Measurements from ENCODE around the gene FHIT.
"Not testable (repeated sequence)": the region's sequence is repeated elsewhere in the genome, so short reads cannot be mapped to it uniquely, and the experiment has no call there.

Gene FHIT

GRCh38 chr3:60898321-60898720, 352.9 kb downstream of the FHIT start:
- ChIA-PET CTCF (no interaction called here), POLR2A (ENCODE audit: low non-redundant PET) (no interaction called here)

GRCh38 chr3:60893946-60894345, 357.3 kb downstream of the FHIT start:
- ChIA-PET CTCF (interaction anchor here (0.6 kb wide), 1 partner anchor 1568 kb away, joined by 4 read pairs; no protein-coding TSS in a partner anchor), POLR2A (ENCODE audit: low non-redundant PET) (no interaction called here)
- no peak for TF ChIP-seq CTCF (conservative IDR thresholded peaks at IDR 0.05; ENCODE audit: low read depth)
- H3K27ac ChIP-seq = no peak overlapping the region
- no peak for DNase-seq (ENCODE audit: low spot score)

More at GRCh38 chr3:60898321-60898720, 352.9 kb downstream of the FHIT start:
- no peak for TF ChIP-seq CTCF (conservative IDR thresholded peaks at IDR 0.05; ENCODE audit: low read depth)
- no peak overlapping the region for H3K27ac ChIP-seq
- no peak for DNase-seq (ENCODE audit: low spot score)

GRCh38 chr3:60890226-60890625, 361.0 kb downstream of the FHIT start:
- H3K27ac ChIP-seq = no peak overlapping the region
- CTCF ChIA-PET = no interaction called here
- POLR2A ChIA-PET (ENCODE audit: low non-redundant PET) = no interaction called here
- no peak for DNase-seq (ENCODE audit: low spot score)
- no peak for TF ChIP-seq CTCF (conservative IDR thresholded peaks at IDR 0.05; ENCODE audit: low read depth)

GRCh38 chr3:60888952-60889351, 362.3 kb downstream of the FHIT start:
- CTCF ChIA-PET; DNase-seq (ENCODE audit: low spot score); POLR2A ChIA-PET (ENCODE audit: low non-redundant PET); H3K27ac ChIP-seq: not testable (repeated sequence)

- POLR2A ChIA-PET (ENCODE audit: low non-redundant PET) = no interaction called here
- DNase-seq (ENCODE audit: low spot score) = no peak
- CTCF ChIA-PET = interaction anchor here (0.5 kb wide), 1 partner anchor 33 kb away, joined by 10 read pairs; no protein-coding TSS in a partner anchor
- no peak for TF ChIP-seq CTCF (conservative IDR thresholded peaks at IDR 0.05; ENCODE audit: low read depth)
- no peak overlapping the region for H3K27ac ChIP-seq
Observed at GRCh38 chr3:60887574-60887973, 363.7 kb downstream of the FHIT start.

GRCh38 chr3:60886518-60886917, 364.7 kb downstream of the FHIT start:
- ChIA-PET POLR2A (ENCODE audit: low non-redundant PET) (no interaction called here), CTCF (no interaction called here)
- DNase-seq (ENCODE audit: low spot score) = no peak
- TF ChIP-seq CTCF (conservative IDR thresholded peaks at IDR 0.05; ENCODE audit: low read depth) = no peak
- no peak overlapping the region for H3K27ac ChIP-seq

- POLR2A ChIA-PET (ENCODE audit: low non-redundant PET) = no interaction called here
- TF ChIP-seq CTCF (conservative IDR thresholded peaks at IDR 0.05; ENCODE audit: low read depth) = no peak
- CTCF ChIA-PET = no interaction called here
- H3K27ac ChIP-seq = no peak overlapping the region
- no peak for DNase-seq (ENCODE audit: low spot score)
Observed at GRCh38 chr3:60884005-60884404, 367.2 kb downstream of the FHIT start.
